GM21367 (cell line): ENCODE results near the gene SMAD7.

Experiments used
- ATAC-seq: cut with Tn5 transposase; IDR thresholded peaks from one replicate; pipeline ENCODE4 v1.9.1; 2021; ENCODE audit not compliant: unreplicated experiment

The SMAD7 gene

GRCh38 chr18:48917579-48918517 is 32.9 kb downstream of the SMAD7 start:
- no peak for ATAC-seq

- no peak for ATAC-seq
These were observed 34.9 kb downstream of the SMAD7 start for GRCh38 chr18:48915626-48916425.

GRCh38 chr18:48914581-48915251 is 36.0 kb downstream of the SMAD7 start:
- no peak for ATAC-seq

- no peak for ATAC-seq
These were observed 37.0 kb downstream of the SMAD7 start for GRCh38 chr18:48913775-48914174.

- ATAC-seq, result no peak
These were observed 37.6 kb downstream of the SMAD7 start for GRCh38 chr18:48913201-48913600.

GRCh38 chr18:48910972-48911545 is 39.7 kb downstream of the SMAD7 start:
- no peak for ATAC-seq

GRCh38 chr18:48909721-48910120 is 41.0 kb downstream of the SMAD7 start:
- no peak for ATAC-seq

- no peak for ATAC-seq
These were observed 41.8 kb downstream of the SMAD7 start for GRCh38 chr18:48908916-48909315.

- no peak for ATAC-seq
These were observed 45.3 kb downstream of the SMAD7 start for GRCh38 chr18:48905513-48905912.

- no peak for ATAC-seq
These were observed 45.8 kb downstream of the SMAD7 start for GRCh38 chr18:48904847-48905394.

GRCh38 chr18:48904091-48904490 is 46.7 kb downstream of the SMAD7 start:
- ATAC-seq, result no peak

- ATAC-seq, result no peak
These were observed 47.7 kb downstream of the SMAD7 start for GRCh38 chr18:48902856-48903601.

GRCh38 chr18:48902023-48902855 is 48.5 kb downstream of the SMAD7 start:
- no peak for ATAC-seq

- no peak for ATAC-seq
These were observed 49.4 kb downstream of the SMAD7 start for GRCh38 chr18:48901145-48902022.

- ATAC-seq, result no peak
These were observed 50.3 kb downstream of the SMAD7 start for GRCh38 chr18:48900469-48900868.

- ATAC-seq, result no peak
These were observed 51.1 kb downstream of the SMAD7 start for GRCh38 chr18:48899558-48900174.

GRCh38 chr18:48898521-48898920 is 52.2 kb downstream of the SMAD7 start:
- ATAC-seq, result no peak

- ATAC-seq, result no peak
These were observed 53.2 kb downstream of the SMAD7 start for GRCh38 chr18:48897531-48897930.
